Measurements from ENCODE around the gene SLC12A6.
"Not testable (repeated sequence)": the region's sequence is repeated elsewhere in the genome, so short reads cannot be mapped to it uniquely, and the experiment has no call there.

The SLC12A6 gene

DNA sequence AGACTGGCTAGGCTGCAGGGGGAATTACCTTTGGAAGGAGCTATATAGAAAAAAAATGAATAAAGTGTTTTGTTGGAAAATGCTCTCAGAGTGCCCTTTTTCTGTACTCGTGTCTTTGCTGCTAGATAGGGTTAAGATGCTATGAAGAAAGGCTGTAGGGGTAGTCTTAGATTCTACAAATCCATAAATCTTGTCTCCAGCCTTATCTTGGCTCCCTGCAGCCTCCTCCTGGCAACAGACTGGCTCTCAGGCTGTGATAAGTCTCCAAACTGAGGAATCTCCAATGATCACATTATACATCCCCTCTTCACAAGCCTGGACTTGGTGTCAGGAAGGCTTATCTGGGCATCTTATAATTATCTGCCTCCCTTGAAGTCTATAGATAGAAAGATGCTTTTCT lies 20.1 kb upstream of the SLC12A6 start:
- DNase-seq (ENCODE audit: low read depth), result no peak

DNA sequence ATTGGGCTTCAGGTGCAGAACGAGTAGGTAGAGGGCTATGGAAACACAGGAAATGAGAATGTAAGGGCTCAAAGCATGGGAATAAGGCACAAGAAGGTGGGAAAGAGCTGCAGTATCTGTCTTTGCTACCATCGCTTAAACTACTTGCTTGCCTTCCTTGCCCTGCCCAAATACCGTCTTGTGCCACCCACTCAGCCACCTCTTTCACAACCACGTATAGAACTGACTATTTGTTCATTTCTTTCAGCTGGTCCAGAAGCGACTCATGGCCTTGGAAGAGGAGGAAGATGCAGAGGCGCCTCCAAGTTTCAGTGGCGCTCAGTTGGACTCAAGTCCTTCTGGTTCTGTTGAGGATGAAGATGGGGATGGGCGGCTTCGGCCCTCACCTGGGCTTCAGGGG lies 17.7 kb upstream of the SLC12A6 start:
- no peak for DNase-seq (ENCODE audit: low read depth)

DNA sequence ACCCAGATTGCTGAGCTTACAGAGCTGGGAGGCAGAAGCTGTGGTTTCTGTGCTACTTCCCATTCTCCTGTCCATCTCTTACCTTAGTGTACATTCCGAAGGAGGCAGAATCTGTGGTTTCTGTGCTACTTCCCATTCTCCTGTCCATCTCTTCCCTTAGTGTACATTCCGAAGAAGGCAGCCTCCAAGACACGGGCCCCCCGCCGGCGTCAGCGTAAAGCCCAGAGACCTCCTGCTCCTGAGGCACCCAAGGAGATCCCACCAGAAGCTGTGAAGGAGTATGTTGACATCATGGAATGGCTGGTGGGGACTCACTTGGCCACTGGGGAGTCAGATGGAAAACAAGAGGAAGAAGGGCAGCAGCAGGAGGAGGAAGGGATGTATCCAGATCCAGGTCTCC lies 16.7 kb upstream of the SLC12A6 start:
- DNase-seq (ENCODE audit: low read depth), result no peak

DNA sequence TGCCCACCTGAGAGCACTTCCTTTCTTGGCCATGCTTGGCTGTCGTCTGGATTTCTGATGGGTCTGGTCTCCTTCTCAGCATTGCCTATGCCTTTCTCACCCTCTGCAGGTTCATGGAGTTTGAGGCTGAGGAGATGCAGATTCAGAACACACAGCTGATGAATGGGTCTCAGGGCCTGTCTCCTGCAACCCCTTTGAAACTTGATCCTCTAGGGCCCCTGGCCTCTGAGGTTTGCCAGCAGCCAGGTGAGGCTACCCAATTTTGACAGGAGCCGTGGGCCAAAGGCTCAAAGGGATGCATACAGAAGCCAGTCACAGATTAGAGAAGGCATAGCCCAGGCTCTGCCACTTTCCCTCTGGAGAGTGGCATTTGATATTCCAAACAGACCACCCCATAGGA lies 16.0 kb upstream of the SLC12A6 start:
- DNase-seq (ENCODE audit: low read depth), result no peak

DNA sequence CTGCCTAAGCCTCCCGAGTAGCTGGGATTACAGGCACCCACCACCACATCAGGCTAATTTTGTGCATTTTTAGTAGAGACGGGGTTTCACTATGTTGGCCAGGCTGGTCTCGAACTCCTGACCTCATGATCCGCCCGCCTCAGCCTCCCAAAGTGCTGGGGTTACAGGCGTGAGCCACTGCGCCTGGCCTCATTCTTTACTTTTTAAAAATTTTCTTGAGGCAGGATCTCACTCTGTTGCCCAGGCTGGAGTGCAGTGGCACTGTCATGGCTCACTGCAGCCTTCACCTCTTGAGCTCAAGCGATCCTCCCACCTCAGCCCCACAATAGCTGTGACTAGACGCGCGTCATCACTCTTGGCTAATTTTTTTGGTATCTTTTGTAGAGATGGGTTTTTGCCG lies 15.4 kb upstream of the SLC12A6 start:
- not testable (repeated sequence) for DNase-seq (ENCODE audit: low read depth)

DNA sequence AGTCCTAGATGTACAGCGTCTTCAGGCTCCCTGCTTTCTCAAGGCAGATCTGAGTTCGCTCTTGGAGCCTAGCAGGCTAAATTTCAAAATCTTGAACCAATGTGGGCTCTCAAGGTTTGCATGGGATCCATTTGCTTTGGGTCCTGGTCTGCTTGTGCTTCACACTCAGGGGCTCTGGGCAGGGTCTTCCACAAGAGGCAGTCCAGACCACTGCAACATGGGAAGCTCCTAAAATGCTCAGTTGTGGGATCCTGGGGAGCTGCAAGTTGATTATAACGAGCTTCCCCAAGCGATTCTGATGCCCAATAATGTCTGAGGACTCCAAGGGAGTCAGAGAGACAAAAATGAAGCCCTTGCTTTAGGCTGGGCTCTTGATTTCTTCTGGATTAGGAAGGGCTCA lies 12.2 kb upstream of the SLC12A6 start:
- no peak for DNase-seq (ENCODE audit: low read depth)

DNA sequence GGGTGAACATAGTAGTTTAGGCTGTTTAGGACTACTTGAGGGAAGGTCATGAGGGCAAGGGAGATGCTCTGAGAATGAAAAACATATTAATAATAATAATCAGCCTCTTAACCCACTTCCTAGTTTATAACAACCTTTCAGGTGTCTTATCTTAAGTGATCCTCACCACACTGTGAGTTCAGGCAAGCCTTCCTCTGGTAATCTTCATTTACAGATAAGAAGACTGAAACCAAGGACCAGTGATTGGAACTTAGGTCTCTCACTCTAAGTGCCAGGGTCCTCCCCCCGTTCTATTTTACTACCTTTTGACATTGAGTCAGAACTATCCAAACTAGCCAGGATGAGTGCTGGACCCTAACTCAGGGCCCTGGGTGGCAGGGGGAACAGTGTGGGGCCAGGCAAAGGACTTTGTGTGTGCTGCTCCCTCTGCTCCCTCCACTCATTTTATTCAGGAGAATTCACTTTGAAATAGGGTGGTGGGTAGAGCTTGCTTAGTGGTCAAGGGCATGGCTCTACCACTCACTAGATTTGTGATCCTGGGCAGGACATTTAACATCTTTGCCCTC lies 11.2 kb upstream of the SLC12A6 start:
- DNase-seq (ENCODE audit: low read depth), result no peak

DNA sequence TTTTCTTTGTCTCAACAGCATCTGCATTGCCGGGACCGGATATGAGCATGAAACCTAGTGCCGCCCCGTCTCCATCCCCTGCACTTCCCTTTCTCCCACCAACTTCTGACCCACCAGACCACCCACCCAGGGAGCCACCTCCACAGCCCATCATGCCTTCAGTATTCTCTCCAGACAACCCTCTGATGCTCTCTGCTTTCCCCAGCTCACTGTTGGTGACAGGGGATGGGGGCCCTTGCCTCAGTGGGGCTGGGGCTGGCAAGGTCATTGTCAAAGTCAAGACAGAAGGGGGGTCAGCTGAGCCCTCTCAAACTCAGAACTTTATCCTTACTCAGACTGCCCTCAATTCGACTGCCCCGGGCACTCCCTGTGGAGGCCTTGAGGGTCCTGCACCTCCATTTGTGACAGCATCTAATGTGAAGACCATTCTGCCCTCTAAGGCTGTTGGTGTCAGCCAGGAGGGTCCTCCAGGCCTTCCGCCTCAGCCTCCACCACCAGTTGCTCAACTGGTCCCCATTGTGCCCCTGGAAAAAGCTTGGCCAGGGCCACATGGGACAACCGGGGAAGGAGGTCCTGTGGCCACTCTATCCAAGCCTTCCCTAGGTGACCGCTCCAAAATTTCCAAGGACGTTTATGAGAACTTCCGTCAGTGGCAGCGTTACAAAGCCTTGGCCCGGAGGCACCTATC lies 10.5 kb upstream of the SLC12A6 start:
- DNase-seq (ENCODE audit: low read depth), result no peak

DNA sequence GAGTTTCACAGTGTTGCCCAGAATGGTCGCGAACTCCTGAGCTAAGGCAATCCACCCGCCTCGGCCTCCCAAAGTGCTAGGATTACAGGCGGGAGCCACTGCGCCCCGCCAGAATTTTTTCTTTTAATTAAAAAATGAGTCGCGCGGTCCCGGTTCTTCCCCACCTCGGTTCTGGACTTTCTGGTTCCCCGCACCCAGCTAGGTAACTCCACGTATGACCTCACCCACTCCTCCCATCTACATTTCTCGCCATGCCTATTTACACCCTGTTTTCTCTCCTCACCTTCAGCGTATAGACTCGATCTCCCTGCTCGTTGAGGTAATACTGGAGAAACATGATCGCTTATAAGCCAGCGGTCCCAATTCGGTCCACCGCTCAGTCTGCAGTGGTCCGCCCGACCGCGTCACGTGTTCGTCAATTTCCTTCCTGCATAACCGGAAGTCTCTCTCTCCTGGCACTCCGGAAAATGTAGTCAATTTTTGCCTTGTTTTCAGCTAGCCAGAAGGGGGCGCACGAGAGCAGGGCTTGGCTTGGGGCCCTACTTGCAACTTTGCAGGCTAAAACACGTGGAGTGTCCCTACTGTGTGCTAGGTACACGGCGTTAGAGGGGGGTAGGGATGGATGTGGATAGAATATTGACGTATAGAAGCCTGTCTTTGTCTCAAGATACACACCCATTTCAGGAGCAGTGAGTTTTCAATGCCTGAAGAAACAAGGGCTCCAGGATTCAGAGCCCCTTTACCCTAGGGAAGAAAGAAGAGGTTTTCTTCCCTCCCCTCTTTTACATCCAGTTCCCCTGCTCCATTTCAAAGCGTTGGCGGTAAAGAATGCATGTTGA lies 5.4 kb upstream of the SLC12A6 start, which contains the start of the genes NOP10 and NUTM1:
Gene NOP10, minus strand, starts transcription at position 400 of the 839 bp plus-strand sequence. Its CDS starts 63 bp downstream, at position 337.
Gene NUTM1, plus strand, starts transcription at position 579 of the 839 bp plus-strand sequence. CDS start 382 bp downstream, outside the sequence.
- peak; percentile 68 for DNase-seq (ENCODE audit: low read depth)

DNA sequence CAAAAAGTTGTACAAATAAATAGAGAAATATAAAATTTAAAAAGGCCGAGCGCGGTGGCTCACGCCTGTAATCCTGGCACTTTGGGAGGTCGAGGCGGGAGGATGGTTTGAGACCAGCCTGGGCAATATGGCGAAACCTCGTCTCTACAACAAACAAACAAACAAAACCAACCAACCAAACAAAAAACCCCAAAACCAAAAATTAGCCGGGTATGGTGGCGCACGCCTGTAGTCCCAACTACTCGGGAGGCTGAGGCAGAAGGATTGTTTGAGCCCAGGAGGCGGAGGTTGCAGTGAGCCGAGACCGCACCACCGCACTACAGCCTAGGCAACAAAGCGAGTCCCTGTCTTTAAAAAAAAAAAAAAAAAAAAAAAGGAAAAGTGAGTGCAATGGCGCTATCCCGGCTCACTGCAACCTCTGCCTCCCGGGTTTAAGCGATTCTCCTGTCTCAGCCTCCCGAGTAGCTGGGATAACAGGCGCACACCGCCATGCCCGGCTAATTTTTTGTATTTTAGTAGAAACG lies 4.7 kb upstream of the SLC12A6 start:
- not testable (repeated sequence) for DNase-seq (ENCODE audit: low read depth)

DNA sequence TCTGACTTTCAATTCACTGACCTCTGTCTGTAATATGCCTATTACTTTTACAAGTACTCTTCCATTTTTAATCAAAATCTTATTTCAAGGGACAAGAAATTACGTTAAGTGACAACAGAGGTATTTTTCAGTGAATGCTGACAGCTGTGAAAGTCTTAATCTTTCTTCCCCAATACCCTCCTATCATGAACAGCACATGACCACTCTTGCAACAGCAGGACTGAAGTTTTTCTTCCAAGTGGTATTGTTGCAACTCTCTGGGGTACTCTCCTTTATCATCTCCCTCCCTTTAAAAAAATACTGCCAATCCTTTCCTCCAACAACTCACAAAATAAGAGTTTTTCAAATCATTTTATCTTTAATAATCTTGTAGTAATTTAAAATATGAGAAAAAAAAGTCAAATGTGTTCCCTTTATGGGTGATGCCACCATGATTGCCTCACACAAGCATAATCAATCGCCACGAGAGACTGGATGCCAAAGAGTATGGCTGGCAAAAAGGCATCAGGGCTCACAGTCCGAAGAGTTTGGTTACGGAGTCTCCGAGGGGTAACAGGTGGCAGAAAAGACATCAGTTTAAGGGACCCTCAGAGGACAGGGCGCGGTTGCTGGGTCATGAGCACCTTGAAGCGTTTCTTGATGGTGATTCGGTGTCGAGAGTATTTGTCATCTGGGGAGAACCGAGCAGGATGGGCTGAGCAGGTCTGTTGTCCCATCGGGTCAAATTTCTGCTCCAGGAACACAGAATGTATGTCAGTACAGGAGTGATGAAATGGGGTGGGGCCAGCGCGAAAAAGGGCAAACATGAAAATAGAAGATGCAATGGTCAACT lies 4.0 kb upstream of the SLC12A6 start:
- DNase-seq (ENCODE audit: low read depth), result no peak

DNA sequence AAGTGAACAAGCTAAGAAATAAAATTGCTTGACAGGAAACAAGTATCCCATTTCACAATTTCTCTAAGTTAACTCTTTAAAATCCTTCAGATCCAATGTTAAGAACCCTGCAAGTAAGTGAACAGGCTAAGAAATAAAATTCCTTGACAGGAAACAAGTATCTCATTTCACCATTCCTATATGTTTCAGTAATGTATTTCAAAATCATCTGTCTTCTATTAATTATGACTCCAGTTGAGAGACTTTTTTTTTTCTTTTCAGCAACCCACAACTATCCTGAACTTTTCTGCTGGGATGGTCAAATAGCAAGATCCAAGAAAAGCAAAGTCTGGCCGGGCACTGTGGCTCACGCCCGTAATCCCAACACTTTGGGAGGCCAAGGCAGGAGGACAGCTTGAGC lies 2.4 kb upstream of the SLC12A6 start:
- DNase-seq (ENCODE audit: low read depth), result no peak

DNA sequence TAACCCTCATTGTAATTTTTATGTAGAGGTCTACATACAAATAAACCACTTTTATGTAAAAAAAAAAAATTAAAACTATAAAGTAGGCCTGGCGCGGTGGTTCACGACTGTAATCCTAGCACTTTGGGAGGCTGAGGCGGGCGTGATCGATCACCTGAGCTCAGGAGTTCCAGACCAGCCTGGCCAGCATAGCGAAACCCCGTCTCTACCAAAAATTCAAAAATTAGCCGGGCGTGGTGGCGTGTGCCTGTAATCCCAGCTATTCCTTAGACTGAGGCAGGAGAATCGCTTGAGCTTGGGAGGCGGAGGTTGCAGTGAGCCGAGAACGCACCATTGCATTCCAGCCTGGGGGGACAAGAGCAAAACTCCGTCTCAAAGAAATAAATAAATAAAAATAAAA lies 766 bp upstream of the SLC12A6 start:
- DNase-seq (ENCODE audit: low read depth), result no peak

DNA sequence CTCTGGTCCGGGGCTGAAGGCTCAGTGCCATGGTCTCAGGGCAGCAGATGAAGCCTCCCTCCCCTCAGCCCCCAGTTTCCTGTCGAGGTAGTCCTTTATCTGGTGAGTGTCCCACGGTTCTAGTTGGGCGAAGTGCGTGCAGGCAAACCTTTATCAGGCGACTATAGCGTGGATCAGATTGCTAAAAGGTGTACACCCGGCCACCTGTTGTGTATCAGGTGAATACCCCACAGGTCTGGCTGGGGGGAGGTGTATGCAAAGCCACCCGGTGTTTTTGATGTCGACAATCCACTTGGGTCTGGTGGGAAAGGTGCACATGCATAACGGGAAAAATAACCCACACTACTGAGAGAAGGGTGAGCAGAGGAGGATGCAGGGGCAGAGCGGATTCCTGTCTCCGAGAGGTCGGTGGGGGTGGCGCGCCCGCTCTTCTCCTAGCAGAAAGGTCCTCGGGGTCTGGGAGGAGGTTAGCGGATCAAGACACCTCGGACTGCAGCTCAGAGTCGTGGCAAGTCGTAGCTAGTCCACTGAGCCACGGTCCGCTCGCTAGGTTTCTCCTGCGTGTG lies 507 bp downstream of the SLC12A6 start:
- DNase-seq (ENCODE audit: low read depth), result no peak

DNA sequence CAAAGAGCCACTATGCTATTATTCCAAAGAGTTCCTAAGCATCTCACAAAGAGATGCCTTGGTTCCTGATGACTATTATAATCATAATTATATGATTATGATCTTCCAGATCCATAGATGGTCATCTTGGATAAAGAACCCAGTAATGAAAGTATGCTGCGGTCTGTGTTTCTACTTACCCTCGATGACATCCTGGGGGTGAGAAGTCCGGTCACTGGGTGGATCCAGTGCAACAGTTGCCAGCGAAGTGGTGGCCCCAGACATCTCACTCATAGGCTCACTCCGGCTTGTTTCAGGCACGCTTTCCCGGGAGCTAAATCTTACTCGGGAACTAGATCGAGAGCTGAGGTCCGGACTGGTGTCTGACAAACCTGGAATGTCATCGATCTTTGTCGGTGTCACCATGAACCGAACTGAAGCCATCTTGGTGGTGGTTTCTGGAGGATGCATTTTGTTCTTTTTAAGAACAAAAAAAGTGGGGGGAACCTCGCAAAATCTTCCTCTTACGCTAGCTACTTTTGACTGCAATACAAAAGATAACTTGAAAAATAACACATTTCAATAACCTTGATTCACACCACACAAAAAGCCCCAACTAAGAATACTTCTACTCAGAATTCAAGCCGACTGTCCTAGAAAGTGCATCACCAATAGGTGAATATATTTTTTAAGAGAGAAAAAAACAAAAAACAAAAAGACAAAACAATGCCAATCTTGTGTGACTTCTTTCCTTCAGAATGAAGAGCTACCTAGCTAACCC lies 1.2 kb downstream of the SLC12A6 start:
- no peak for DNase-seq (ENCODE audit: low read depth)

DNA sequence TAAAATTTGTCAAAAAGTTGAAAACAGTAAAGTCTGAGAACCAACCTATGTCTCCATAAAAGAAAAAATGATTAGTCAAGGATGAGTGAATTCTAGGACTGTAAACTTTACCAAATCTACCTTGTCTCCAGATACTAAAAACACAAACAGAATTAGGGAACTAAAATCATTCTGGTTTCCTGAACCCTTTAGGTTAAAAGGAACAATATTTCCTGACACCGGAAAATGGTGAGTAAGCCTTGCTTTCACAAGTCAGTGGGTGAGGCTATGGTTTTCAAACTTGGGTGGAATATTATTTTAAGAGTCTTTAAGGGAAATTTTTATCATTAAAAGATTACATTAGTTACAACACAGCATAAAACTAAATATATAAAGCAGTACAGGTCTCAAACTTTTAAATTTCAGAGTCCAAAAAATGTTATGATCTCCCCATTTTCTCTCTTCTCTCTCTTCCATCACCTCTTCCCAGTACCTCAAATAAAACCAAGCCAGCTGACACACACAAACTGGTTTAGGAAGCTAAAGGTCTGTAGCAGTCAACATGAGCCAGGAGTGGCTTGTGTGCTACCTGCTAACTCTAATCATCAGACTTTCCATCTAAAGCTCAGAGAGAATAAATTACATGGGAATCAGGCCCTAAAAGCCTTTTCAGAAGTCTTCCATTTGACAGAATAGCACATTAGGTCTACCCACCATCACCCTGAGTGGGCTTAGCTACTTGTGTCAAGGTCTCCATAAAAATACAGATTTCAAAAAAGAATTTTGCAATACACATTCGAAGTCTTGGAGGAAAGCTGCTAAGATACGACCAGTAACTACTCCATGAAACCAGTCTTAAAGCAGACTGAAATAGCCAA lies 2.2 kb downstream of the SLC12A6 start:
- no peak for DNase-seq (ENCODE audit: low read depth)

DNA sequence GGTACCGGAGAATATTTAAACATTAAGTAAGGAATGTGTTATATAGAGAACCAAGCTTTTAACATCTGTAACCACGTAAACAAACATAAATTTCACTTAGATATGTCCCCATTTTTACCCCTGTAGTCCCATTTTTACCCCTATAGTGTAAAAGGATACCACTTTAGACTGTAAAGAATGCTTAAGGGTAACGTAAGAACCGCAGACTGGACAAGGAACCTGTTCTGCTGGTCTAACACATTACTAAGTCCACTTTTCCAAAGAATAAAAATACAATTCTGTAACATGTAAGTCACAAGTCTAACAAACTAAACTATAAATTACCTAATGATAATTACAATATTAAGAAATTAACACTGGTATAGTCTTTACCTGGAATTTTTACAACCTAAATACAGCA lies 2.9 kb downstream of the SLC12A6 start:
- DNase-seq (ENCODE audit: low read depth), result no peak

DNA sequence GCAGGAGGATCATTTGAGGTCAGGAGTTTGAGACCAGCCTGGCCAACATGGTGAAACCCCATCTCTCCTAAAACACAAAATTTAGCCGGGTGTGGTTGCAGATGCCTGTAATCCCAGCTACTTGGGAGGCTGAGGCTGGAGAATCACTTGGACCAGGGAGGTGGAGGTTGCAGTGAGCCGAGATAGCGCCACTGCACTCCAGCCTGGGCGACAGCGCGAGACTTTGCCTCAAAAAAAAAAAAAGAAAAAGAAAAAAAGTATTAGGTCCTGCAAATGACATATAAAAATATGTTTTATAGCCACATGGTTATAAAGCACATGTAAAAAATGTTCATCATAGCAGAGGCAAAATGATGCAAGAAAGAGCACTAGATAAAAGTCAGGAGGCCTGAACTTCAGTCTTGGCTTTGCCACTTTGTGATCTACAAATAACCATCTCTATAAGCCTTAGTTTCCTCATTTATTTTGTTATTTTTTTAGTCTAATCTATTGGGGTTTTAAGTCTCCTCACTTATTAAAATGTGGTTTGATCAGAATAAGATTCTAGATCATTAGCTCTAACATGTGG lies 4.9 kb downstream of the SLC12A6 start:
- no peak for DNase-seq (ENCODE audit: low read depth)

DNA sequence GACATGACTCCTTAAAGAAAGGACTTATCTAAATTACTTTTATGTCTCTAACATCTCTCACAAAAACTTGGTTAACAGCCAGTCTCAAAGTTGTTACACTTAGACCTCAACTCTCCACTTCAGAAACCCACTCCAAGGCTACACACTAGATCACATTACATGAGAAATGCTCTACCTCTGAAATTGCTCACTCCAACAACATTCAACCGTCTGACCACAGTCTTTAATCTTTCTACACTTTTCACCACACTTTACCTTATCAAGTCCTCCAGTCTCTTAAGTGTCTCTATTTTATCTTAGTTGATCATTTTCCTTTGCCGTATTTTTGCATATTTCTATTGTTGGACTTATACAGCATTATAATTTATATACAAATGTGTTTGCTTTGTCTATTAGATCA lies 5.8 kb downstream of the SLC12A6 start:
- DNase-seq (ENCODE audit: low read depth), result no peak

All from HS-5 (cell line).